Breast epithelium (tissue), 4 donors: ENCODE results near the gene SLFN13. TPM values are rescaled to one million over a fixed set of nuclear protein-coding genes. Genes with fewer than 3 reads are reported as not detected.
"Not testable (repeated sequence)": the region's sequence is repeated elsewhere in the genome, so short reads cannot be mapped to it uniquely, and the experiment has no call there.

Experiments used
- DNase-seq, 2 donors: peaks; one replicate each; pipeline ENCODE4 v3.0.0-alpha.2; 2019; ENCODE audit warnings: low spot score in 2 of 2
- H3K27ac ChIP-seq, 2 donors: fragments of 200-600 bp; sonication (generic) in 1 of 2; one replicate each; pipeline ENCODE4 v1.5.1; 2016 to 2019; ENCODE audit warnings: mild to moderate bottlenecking in 1 of 2
- H3K27me3 ChIP-seq, 2 donors: fragments of 200-600 bp; sonication (generic) in 1 of 2; one replicate each; pipeline versions ENCODE4 v1.5.1 to v1.6.0; 2017 to 2019; ENCODE audit warnings: control low read depth in 1 of 2, mild to moderate bottlenecking in 1 of 2
- H3K36me3 ChIP-seq: fragments of 200-600 bp; one replicate; pipeline ENCODE4 v1.5.1; 2019
- H3K4me1 ChIP-seq, 2 donors: fragments of 200-600 bp; sonication (generic); one replicate each; pipeline ENCODE4 v1.5.1; 2016 to 2019; ENCODE audit warnings: control low read depth in 1 of 2
- H3K4me3 ChIP-seq, 3 donors: fragments of 200-600 bp; sonication (generic); 1 replicate in 2 of 3; 2 replicates in 1 of 3; pipeline ENCODE4 v1.5.1; 2016 to 2019; ENCODE audit warnings: mild to moderate bottlenecking in 3 of 3, moderate library complexity in 2 of 3
- H3K9me3 ChIP-seq, 2 donors: fragments of 200-600 bp; sonication (generic) in 1 of 2; one replicate each; pipeline ENCODE4 v1.5.1; 2016 to 2019; ENCODE audit warnings: control low read depth in 1 of 2
- POLR2A ChIP-seq: fragments of 450-650 bp; IDR thresholded peaks from one replicate; pipeline ENCODE4 v1.6.1; 2016; ENCODE audit warnings: antibody characterized with exemption, mild to moderate bottlenecking, moderate library complexity
- POLR2AphosphoS5 ChIP-seq, 3 donors: sonication (generic); formaldehyde crosslinking; IDR thresholded peaks; one replicate each; pipeline ENCODE4 v1.6.1; 2017; ENCODE audit warnings: antibody characterized with exemption in 3 of 3
- intact Hi-C: fragments of 100-400 bp; cut with DNase I; formaldehyde crosslinking; loops from one replicate; pipeline ENCODE4 v1.15.1; 2023; ENCODE audit warnings: low total_unique reads
- total RNA-seq, 3 donors: library from RNA; depleted of rRNA; stranded (reverse); fragments of >200 nt; gene quantifications; one replicate each; pipeline ENCODE4 v1.1.0, GENCODE V29; 2016
- TF ChIP-seq, protein P1 (sequence below), 3 donors: fragments of 450-650 bp; IDR thresholded peaks; one replicate each; pipeline ENCODE4 v1.5.1; 2016 to 2017; ENCODE audit warnings: antibody characterized with exemption in 3 of 3, mild to moderate bottlenecking in 3 of 3, moderate library complexity in 3 of 3

SLFN13 gene
- total RNA-seq, 3 donors from 2014 or later: 3.7 to 33.7 (median 26.5) TPM

DNA sequence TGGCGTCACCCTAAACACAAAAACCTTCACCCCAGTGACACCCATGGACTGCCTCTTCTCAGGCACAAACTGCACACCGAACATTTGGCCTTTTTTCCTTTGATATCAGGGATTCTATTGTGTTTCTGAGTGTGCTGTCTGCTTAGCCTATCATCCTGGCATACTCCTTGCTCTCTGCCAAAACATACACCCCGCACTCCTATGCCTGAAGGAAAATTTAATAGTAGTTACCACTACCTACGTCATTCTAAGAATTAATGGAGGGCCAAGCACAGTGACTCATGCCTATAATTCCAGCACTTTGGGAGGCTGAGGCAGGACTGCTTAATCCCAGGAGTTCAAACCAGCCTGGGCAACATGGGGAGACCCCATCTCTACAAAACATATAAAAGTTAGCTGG, 19.9 kb upstream of the SLFN13 start:
- Histone ChIP-seq H3K4me1 (no peaks in the 10 kb centered on the region), H3K4me3 (no peak overlapping the region), H3K27ac (no peak overlapping the region), H3K9me3 (no peaks in the 10 kb centered on the region), H3K27me3 (no peaks in the 10 kb centered on the region), H3K36me3 (no peaks in the 10 kb centered on the region)
- TF ChIP-seq POLR2AphosphoS5 (IDR thresholded peaks at IDR 0.05): no peak
- TF ChIP-seq, protein P1, sequence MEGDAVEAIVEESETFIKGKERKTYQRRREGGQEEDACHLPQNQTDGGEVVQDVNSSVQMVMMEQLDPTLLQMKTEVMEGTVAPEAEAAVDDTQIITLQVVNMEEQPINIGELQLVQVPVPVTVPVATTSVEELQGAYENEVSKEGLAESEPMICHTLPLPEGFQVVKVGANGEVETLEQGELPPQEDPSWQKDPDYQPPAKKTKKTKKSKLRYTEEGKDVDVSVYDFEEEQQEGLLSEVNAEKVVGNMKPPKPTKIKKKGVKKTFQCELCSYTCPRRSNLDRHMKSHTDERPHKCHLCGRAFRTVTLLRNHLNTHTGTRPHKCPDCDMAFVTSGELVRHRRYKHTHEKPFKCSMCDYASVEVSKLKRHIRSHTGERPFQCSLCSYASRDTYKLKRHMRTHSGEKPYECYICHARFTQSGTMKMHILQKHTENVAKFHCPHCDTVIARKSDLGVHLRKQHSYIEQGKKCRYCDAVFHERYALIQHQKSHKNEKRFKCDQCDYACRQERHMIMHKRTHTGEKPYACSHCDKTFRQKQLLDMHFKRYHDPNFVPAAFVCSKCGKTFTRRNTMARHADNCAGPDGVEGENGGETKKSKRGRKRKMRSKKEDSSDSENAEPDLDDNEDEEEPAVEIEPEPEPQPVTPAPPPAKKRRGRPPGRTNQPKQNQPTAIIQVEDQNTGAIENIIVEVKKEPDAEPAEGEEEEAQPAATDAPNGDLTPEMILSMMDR (IDR thresholded peaks at IDR 0.05): no peak
- no peak for TF ChIP-seq POLR2A
- no peak for DNase-seq
- intact Hi-C loops: no loop called here

DNA sequence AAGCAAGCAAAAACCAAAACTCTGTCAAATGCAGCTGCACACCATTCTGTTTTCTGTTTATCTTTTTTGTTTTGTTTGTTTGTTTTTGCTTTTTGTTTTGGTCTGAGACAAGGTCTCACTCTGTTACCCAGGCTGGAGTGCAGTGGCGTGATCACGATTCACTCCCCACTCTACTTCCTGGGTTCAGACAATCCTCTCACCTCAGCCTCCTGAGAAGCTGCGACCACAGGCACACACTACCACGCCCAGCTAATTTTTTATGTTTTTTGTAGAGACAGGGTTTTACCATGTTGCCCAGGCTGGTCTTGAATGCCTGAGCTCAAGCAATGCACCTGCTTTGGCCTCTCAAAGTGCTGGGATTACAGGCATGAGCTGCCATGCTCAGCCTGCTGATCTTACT, 19.3 kb upstream of the SLFN13 start:
- Histone ChIP-seq H3K9me3 (no peaks in the 10 kb centered on the region), H3K27ac (no peak overlapping the region), H3K27me3 (no peaks in the 10 kb centered on the region), H3K4me3 (no peak overlapping the region), H3K36me3 (no peaks in the 10 kb centered on the region), H3K4me1 (no peaks in the 10 kb centered on the region)
- TF ChIP-seq POLR2A (no peak), POLR2AphosphoS5 (IDR thresholded peaks at IDR 0.05) (no peak)
- TF ChIP-seq, protein P1 (IDR thresholded peaks at IDR 0.05): no peak
- no peak for DNase-seq
- intact Hi-C loops: no loop called here

GRCh38 chr17:35460354-35460851, 11.8 kb upstream of the SLFN13 start:
- no peaks in the 10 kb centered on the region for H3K9me3 ChIP-seq
- peak; percentile 41 to 61 for DNase-seq

DNA sequence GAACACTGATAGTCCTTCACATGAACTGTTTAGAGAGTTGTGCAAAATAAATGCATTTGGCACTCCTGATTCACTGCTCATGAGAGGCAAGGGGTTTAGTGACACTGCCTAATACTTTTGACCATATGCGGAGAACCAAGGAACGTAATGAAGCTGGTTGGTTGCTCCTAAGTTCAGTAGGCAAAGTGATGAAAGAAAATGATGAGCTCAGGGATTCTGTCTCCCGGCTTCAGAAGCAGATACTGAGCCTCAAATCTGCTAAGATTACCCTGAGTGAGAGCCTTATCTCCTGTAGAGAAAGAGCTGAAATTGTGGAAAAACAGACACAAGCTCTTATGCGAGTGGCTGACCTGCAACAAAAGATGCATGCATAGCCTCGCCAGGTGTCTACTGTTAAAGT, 5.5 kb upstream of the SLFN13 start:
- H3K27me3 ChIP-seq, DNase-seq, H3K4me3 ChIP-seq, intact Hi-C loops, H3K9me3 ChIP-seq, H3K27ac ChIP-seq, H3K36me3 ChIP-seq, H3K4me1 ChIP-seq: not testable (repeated sequence)

More at GRCh38 chr17:35460354-35460851, 11.8 kb upstream of the SLFN13 start:
- H3K36me3 ChIP-seq: no peaks in the 10 kb centered on the region
- H3K27ac ChIP-seq: peak overlapping the region; percentile 27 to 64
- intact Hi-C loops: no loop called here
- H3K4me1 ChIP-seq: no peaks in the 10 kb centered on the region
- peak overlapping the region; percentile 17 to 58 (median 49) for H3K4me3 ChIP-seq
- no peaks in the 10 kb centered on the region for H3K27me3 ChIP-seq
- TF ChIP-seq, protein P1 (IDR thresholded peaks at IDR 0.05): no peak
- no peak for TF ChIP-seq POLR2A
- no peak for TF ChIP-seq POLR2AphosphoS5 (IDR thresholded peaks at IDR 0.05)

GRCh38 chr17:35453171-35453570, 4.6 kb upstream of the SLFN13 start:
- Histone ChIP-seq H3K9me3 (no peaks in the 10 kb centered on the region), H3K27ac (no peak overlapping the region), H3K36me3 (no peaks in the 10 kb centered on the region), H3K27me3 (no peaks in the 10 kb centered on the region), H3K4me3 (no peak overlapping the region), H3K4me1 (no peaks in the 10 kb centered on the region)
- no peak for DNase-seq
- TF ChIP-seq, protein P1 (IDR thresholded peaks at IDR 0.05): no peak
- TF ChIP-seq POLR2A: no peak
- no peak for TF ChIP-seq POLR2AphosphoS5 (IDR thresholded peaks at IDR 0.05)
- intact Hi-C loops: no loop called here
